NCI-H2029 (cell line): ENCODE results near the gene LMCD1.

Experiments used
- DNase-seq: peaks from one replicate; lab custom pipeline; 2025; lab: John Stamatoyannopoulos, UW

The LMCD1 gene

DNA sequence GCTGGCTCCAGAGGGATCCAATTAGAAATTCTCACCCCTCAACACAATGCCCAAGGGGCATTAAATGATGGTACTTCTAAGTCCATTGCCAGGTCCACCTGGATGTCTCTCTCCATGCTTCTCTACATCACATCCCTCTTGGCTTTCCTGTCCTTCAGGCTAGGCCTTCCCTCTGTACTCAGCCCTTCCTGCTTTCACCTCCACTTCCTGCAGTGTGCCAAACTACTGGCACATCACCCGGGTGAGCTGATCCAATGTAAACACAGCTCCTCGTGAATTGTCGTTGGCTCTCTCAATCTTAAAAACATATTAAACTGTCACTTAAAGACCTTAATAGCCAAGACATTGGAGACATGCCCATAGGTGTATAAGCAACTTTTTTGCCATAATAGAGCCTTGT is 4.0 kb downstream of the LMCD1 start:
- peak; percentile 91 for DNase-seq

GRCh38 chr3:8506571-8507061 is 5.0 kb downstream of the LMCD1 start:
- DNase-seq, result no peak

GRCh38 chr3:8507496-8507895 is 5.9 kb downstream of the LMCD1 start:
- no peak for DNase-seq

- no peak for DNase-seq
Measured at GRCh38 chr3:8509961-8510360, 8.3 kb downstream of the LMCD1 start.

GRCh38 chr3:8512234-8512633 is 10.6 kb downstream of the LMCD1 start:
- no peak for DNase-seq

DNA sequence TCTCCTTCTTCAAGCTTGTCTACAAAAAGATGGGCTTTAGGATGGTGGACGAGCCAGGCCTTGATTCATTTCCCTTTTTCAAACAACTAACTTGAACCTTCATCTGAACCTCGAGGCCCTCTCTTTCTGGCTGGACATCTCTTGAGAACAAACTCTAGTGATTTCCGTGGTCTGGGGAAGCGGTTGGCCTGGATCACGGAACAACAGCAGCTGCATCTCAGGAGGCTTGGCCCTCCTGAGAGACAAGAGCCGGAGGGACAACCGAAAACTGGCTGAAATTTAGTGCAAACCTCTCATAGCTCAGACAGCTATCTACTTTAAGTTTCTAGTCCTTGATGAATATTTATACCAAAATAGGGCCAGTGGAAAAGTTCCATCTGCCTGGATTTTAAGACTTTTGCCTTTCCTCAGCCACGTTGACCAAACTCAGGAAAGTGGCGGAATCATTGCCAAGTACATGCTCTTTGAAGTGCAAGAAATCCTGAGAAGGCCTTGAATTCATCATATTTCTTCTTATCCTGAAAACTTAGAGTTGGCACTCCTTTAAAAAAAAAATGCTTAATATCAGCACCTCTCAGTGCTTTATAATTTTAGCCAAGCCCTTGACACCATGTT is 14.5 kb downstream of the LMCD1 start:
- no peak for DNase-seq

DNA sequence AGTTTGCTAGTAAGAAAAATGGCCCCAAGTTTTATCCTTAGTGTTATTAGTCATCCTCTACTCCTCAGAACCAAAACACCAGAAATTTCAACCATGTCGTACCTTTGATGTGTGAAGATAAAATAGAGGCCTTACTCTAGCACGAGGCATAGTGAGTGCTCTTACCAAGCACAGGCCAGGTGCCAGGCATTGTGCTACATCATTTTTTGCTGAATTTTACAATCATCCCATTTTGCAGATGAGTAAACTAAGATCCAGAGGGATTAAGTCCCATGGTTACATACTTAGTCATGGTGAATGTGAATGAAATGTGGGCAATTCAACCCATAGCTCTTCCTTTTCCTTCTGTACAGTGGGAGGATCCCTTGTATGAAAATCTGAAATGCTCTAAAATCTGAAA is 15.2 kb downstream of the LMCD1 start:
- DNase-seq, result no peak

DNA sequence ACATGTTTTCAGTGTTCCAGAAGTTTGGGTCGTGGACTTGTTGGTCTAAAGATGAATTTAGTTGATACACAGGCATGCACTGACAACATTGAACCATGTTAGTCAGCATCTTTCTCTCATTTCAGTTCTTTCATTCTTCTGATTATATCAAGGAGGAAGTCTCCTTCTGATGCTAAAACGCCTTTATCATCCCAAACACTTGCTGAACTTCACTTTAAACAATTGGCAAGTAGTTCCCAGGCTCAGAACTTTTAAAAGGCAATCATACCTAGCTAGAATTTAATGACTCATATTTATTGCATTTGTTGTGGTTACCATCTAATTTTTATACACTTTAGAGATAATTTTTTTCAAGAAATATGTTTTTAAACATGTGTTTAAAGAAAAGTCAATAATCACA is 15.9 kb downstream of the LMCD1 start:
- DNase-seq, result no peak

GRCh38 chr3:8518138-8518537 is 16.5 kb downstream of the LMCD1 start:
- DNase-seq, result no peak

GRCh38 chr3:8519156-8519555 is 17.5 kb downstream of the LMCD1 start:
- DNase-seq, result no peak

DNA sequence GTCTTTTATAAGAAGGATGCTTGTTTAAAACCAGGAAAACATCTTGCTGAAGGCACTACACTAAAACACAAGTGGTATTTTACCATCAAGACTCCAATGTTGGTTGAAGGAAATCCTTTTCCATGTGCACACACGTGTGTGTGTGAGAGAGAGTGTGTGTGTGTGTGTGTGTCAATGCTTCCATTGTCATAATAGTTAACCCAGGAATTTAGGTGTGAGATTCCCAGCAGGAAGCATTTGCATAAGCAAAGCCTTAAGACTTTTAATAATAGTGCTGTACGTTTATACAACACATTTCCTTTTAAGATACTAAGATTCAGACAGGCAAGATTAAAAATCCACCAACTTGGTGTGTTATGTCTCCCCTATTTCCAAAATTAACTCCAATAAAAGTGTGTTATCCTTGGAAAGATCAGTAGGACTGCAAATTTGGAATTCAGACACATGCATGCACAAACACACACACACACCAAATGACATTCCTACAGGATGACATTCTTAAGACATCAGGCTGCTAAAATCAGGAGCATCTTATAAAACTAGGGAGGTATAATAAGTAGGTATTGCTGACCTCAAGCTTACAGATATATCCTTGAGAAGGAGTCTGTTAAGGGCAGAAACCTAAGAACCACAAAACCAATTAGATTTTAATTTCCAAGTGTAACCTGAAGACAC is 18.3 kb downstream of the LMCD1 start:
- no peak for DNase-seq

- no peak for DNase-seq
Measured at GRCh38 chr3:8520816-8521403, 19.3 kb downstream of the LMCD1 start.

DNA sequence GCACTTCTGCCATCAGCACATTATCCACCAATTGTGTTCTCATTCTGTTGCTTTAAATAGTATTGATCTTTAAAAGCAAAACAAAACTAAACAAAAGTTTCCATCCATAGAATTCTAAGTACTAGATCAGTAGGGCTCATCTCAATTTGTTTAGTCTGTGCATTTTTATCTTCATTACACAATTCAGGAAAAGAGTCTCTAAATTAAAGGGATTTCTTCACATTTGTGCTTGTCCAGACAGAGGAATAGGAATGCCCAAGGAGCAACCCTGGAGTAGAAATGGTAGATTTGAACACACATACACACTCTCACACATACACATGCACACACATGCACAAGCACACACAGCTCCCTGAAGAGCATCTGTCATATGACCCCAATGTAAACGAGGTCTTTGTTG is 21.4 kb downstream of the LMCD1 start:
- DNase-seq, result no peak

DNA sequence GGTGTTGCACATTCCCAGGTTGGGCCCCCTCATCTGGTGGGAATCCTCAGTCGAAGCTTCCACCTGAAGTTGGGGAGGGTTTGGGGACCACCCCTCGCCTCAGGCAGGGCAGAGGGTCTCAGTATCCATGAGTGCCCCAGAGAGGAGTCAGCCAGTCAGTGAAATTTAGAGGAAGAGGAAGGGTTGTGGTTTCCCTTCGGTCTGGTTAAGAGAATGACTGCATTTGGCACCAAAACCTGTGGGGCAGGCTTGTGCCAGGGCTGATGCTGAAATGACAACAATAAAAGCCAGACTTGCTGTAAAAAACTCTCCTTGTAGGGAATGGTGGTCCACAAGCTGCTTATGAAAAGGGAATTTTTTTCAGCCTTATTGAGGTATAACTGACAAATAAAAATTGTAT is 22.6 kb downstream of the LMCD1 start:
- no peak for DNase-seq

DNA sequence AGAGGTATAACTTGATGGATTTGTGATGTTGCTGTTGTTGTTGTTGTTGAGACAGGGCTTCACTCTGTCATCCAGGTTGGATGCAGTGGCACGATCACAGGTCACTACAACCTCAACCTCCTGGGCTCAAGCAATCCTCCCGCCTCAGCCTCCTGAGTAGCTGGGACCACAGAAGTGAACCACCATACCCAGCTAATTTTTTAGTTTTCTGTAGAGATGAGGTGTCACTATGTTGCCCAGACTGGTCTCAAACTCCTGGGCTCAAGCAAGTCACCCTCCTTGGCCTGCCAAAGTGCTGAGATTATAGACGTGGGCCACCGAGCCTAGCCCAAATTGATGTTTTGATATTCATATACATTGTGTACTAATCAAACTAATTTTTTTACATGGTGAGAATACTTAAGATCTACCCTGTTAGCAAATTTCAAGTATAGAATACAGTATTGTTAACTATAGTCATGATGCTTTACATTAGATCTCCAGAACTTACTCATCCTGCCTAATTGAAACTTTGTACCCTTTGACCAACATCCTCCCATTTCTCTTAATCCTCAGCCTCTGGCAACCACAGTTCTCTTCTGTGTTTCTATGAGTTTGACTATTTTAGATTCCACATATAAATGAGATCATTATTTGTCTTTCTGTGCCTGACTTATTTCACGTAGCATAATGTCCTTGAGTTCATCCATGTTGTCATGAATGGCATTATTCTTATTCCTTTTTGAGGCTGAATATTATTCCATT is 23.2 kb downstream of the LMCD1 start:
- DNase-seq, result no peak

DNA sequence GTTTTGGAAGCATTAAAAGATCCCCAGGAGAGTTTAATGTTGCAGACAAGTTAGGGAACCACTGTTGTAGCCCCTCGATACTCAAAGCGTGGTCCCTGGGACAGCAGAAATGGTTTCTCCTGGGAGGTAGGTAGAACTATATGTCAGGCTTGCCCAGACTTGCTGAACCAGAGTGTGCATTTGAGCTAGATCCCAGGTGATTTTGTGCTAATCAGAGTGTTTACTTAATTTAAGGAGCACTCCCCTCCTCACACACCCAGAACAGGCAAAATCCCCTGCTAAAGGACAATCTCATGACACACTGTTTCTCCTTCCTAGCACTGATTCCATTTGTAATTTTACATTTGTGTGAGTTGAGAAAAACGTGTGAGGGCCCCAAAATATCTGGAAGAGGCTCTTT is 24.3 kb downstream of the LMCD1 start:
- no peak for DNase-seq

DNA sequence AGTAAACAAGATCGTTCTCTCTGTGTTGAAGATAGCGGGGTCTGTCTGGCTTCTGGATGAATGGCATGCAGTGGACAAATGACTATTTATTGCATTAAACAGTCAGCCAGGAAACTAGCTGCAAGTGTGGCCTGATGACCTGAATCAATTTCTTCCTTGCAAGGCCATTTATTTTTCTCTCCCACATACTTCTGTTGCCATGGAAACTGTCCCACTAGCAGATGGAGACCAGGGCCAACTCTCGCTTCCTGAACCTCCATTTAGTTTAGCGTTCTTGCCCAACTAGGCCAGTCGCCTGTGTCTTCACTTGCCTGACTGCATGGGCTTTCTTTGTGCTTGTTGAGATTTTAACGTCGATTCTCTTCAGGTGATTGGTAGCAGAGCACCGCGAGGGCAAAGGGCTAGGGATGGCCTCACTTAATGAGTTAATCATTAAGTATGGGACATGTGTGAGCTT is 27.6 kb downstream of the LMCD1 start:
- DNase-seq, result no peak

DNA sequence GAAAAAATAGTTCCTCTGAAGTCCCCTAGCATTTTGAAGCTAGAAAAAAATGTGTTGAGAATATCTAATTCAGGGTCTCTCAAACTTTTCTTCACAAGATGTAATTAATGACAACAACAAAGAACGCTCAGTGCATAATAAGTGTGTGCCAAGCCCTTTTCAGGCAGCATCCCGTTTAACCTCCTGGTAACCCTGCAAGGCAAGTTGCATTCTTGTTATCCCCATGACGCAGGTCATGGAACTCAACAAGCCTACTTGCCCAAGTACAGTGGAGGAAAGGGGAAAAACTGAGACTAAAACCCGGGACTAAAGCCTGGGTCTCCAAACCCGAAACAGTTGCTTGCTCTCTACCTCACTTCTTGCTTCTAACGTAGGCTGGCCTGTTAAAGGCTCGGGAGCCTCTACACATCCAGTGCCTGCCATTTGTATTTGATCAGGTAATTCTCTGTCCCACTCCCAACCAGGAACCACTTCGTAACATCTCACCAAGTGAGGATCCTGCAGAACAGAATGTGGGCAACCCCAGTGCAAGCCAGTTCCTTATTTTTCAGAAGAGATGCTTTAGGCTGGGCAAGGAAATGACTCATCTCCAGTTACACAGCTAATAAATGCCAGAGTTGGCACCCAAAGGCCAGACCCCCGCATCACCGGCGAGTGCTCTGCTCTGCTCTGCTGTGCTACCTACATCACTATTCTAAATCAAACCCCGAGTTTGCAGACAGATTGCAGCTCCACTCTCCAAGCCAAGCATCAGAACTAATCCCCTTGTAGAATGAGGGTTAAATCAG is 28.3 kb downstream of the LMCD1 start:
- no peak for DNase-seq

DNA sequence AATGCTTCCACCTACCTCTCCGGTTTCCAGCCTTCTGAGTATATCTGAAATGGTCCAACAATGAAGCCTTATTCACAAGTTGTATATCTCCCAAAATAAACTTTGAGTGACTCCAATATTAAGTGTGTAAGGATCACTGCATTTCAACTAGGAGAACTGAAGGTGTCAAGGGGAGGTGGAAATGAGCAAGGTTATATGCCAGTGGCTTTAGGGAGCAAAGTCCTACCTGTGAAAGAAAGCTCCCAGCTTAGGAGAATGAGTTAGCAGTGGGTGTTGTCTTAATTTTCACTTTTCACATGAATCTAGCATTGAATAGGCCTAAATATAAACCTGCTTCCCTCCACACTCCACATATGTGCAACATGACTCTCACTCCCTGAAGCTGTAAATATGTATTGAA is 29.0 kb downstream of the LMCD1 start:
- DNase-seq, result no peak

DNA sequence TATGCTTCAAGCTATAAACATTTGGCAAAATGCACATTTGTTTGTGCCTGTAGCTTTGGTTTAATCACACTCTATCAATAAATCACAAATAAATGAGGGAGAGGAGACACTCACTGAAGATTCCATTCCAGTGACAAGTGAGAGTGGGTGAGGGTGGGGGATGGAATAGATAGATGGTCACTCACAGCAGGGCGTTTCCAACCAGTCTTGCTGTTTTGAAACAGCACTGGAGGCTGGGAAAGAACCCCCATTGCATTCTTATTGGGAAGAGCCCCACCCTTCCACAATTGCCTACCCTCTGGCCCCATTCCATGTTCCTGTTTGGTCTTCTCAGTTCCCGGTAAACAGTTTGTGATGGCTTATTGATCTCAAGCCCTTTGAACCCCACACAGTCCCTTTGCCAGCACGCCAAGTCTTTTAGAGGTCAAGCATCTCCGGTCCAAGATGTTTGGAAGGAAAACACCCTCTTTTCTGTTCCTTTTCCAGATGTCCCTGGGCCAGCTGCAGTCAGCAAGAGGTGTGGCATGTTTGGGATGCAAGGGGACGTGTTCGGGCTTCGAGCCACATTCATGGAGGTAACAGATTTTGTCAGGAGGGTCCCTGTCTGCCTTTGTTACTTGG is 30.7 kb downstream of the LMCD1 start:
- no peak for DNase-seq
